CD4-positive, alpha-beta T cell treated with Interleukin-1 beta for 1 hour (primary cell): ENCODE measurements around the gene SLC44A1.

Source experiments
- DNase-seq, 2 donors: peaks; one replicate each; pipeline ENCODE4 v3.0.0-alpha.2; 2020 to 2022

Gene SLC44A1

DNA sequence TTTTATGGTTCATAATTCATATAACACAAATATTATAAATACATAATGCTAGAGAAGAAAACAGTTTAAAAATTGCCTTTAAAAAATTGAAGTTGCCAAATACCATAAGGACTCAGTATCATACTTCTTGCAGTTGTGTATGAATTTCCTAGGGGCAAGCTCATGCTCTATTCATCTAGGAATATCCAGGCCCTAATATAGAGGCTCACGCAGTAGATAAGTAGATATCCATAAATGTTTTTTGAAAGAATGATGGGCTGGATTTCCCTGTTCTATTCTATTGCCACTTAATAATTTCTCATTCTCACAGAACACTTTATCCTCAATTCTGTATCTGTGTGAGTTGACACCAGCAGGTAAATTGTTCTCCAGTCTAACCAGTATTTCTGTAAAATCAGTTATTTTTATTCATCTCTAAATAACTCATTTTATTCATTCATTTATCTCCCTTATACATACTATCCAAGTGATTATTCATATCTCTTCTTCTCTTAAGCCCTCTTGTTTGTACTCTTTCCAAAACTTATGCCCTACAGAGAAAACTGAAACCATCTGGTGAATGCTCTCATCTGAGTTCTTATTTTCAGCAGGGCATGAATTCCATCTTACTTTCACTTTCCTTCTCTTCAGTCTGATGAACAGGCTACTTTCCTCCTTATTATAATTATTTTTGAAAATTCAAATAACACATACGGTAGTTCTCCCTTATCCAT lies 97.1 kb downstream of the SLC44A1 start:
- DNase-seq = no peak

DNA sequence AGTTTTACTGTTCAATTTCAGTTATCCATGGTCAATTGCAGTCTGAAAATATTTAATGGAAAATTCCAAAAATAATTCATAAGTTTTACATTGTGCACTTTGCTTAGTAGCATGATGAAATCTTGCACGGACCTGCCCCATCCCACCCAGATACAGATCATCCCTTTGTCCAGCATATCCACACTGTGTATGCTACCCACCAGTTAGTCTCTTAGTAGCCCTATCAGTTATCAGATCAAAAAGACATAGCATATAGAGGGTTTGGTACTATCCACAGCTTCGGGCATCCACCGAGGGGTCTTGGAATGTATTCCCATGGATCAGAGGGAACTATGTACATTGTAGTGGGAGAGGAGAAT lies 97.7 kb downstream of the SLC44A1 start:
- no peak for DNase-seq

DNA sequence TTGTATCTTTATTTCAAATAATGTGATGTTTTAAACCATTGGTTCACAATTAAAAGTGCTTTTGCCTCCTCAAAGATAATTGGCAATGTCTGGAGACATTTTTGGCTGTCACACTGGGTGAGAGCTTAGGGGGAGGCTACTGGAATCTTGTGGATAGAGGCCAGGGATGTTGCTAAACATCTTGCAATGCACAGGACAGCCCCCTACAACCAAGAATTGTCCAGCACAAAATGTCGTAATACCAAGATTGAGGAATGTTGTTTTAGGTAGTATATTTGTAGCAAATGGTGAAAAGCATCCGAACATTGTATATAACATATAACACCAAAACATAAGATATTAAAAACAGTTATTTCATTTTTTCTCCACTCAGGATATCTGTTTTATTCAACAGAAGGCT lies 99.8 kb downstream of the SLC44A1 start:
- no peak for DNase-seq

DNA sequence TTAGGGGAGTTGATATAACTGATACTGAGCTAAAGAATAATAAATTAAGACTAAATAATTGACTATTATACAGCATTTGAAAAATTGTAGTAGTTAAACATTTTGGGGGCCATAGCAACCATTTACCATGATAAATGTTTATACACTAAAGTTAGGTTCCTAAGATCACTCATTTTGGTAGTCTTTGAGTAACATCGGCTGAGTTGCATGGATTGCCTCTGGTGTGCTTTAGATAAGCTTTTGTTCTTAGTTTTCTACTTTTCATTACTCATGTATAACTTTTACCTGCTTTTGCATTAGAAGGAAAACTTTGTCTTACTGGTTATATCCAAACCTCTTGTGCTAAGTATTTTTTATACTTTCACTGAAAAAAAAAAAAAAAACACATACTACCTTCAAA lies 101.2 kb downstream of the SLC44A1 start:
- DNase-seq = no peak

DNA sequence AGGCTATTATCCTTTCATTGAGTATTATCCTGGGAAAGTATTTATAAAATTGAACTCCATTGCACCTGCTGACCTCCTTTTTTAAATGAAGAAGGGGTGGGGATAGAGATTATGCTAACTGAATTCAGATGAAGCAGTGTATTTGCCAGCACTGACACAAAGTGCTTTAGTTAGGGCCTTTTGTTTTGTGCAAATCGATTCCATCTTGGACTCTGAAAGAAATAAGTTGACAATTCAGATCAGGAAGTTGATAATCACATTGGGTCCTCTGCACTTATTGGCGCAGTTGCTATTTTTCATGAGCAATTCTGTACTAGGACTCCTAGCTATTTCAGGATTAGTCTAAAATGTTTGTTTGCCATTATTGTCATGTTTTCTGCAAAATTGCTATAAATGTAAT lies 101.8 kb downstream of the SLC44A1 start:
- DNase-seq = no peak

DNA sequence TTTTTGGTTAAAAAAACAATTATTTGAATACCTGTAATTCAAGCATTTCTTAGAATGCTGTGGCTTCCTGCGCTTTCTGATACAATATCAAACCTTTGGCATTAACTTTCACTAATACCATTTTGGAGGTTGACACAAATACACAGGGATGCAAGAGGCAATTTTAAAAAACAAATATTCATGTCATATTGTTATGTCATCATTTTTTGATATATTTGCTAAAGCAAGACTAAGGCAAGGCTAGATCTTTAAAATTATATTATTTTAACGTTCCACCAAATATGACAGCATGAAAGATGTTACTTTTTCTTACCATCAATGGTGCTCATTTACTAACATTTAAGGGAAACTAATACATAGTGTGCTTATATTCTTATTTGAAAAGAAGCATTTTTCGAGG lies 110.0 kb downstream of the SLC44A1 start:
- DNase-seq = no peak

DNA sequence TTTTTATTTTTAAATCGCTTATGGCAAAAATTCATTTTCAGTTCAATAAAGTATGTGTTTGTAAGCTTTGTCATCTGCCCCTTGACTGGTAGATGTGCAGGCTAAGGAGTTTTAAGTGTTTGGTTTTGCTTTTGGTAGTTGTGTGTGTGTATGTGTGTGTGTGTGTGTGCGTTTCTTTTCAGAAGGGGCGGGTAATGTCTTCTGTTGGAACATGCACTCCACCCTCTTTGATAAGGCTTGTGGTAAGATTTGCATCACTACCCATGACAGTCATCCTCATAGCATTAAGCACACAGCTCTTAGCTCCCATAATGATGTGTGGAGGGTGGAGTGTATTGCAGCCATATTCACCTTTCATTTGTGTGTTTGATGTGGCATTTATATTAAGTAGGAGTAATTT lies 111.3 kb downstream of the SLC44A1 start:
- DNase-seq = peak; percentile 9 to 21

DNA sequence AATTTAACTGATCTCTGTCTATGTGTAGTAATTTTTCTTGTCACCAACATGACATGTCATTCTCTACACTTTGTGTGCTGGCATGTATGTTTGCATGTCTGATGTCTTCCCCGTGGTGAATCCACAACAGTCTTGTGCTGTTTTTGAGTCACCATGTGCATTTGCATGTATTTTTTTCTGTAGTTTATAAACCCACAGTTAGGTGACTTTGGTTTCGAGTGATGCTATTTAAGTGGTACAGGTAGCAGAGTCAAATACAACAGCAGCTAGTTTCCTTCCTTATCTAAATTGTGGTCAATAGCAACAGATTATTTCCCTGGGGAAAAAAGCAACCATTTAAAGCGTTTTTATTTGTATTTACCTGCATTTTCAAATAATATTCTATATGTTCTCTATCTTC lies 113.5 kb downstream of the SLC44A1 start:
- DNase-seq = no peak

DNA sequence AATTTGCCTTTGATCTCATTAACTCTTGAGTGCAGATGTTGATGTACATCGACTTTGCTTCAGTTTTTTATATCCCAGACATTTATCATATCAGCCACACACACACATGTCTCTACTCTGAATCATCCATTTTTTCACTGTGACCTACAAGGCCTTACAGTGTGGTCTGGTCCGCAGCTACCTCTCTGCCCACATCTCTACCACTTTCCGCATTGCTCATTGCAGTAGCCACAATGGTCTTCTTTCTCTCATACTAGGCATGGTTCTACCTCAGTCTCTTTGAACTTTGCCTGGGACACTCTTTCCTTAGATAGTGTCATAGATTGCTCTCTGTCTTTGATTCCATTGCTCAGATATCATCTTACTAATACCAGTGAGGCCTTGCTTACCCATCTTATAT lies 115.4 kb downstream of the SLC44A1 start:
- no peak for DNase-seq

DNA sequence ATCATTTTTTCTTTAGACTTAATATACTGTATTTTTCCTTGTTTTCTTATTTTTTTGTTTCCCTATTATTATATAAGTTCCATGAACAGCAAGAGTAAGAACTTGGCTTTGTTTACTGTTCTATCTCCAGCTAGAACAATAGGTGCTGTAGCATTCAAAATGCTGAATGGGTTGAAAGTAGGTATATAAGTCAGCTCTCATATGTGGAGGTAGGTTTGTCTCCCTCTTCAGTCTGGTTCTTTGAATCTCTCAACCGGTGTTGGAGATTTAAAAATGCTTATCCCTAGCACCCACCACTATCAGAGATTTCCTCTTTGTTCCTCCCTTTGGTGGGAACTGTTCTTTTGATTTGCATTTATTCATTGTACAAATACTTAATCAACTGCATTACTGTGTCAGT lies 115.9 kb downstream of the SLC44A1 start:
- DNase-seq = no peak

DNA sequence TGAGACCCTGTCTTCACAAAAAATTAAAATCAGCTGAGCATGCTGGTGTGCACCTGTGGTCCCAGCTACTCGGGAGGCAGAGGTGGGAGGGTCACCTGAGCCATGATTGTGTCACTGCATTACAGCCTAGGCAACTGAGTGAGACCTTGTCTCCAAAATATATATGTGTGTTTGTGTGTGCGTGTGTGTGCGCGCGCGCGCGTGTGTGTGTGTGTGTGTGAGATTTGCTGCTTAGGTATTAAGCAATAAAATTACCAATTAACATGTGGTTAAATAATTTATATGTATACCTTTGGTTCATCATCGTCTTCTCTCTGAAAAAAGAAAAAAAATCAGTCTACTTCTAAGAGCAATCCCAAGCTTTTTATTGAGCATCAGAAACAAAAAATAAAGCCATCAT lies 117.4 kb downstream of the SLC44A1 start:
- DNase-seq = no peak

DNA sequence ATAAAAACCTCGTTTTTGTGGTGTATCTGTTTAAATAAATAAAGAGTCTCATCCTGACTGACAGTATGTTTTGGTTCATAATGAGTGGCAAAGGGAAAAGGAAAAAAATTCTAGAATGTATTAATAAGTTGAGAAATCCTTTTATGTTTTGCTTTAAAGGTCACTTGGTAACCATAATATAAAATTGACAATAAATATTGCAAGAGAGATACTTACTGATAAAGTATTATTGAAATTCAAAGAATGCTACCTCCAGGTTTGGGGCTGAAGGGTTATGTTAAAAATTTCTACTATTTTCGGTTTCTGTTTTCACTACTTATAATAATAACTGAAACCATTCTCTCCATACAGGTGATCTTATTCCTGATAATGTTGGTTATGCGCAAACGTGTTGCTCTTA lies 118.0 kb downstream of the SLC44A1 start:
- no peak for DNase-seq

DNA sequence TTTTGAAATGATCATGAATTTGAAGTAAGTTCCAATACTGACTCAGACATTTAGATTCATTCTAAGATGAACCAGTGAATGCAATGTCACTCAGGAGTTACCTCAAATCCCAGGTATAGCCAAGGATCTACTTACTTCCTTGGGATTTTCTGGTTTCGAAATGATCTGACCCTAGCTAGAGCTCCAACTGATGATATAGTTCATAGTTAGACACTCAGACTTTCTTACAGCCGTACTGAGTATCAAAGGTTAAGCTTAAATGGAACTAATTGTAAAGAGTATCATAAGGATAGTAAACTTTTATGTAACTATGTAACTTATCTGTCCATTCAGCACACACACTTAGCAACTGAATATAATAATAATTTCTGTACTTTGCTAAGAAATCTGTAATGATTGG lies 119.4 kb downstream of the SLC44A1 start:
- DNase-seq = no peak

DNA sequence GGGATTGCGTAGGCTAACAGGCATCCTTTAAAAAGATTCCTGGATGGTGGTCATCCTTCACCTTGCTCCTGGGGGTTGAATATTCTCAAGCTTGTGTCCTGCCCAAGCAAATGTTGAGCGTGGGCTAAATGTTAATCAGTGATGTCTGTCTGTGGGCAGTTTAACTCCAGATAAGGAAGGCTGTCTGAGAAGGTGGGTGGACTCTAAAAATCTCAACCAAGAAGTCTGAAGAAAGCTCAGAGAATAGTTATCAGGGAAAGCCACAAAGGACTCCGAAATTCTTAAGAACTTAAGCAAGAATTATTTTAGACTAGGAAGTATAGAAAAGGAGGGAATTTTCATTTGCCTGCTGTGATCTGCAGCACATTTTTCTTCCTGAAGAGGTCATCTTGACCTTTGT lies 125.5 kb downstream of the SLC44A1 start:
- no peak for DNase-seq

DNA sequence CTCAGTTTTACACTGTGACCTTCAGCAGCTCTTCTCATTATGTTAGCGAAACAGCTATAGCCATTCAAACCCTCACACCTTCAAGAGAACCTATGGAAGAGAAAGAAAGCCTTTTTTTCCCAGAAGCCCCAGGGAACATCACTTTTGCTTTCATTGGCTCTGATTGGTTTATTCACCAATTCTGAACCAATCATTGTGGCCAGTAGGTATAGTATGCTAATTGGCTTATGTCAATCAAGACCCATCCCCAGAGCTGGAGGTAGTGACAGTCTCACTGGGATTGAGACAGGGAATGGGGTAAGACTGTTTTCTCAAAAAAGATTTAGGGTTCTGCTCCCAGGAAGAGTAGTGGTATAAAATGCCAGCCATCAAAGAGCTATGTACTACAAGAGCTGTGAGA lies 129.3 kb downstream of the SLC44A1 start:
- DNase-seq = no peak

DNA sequence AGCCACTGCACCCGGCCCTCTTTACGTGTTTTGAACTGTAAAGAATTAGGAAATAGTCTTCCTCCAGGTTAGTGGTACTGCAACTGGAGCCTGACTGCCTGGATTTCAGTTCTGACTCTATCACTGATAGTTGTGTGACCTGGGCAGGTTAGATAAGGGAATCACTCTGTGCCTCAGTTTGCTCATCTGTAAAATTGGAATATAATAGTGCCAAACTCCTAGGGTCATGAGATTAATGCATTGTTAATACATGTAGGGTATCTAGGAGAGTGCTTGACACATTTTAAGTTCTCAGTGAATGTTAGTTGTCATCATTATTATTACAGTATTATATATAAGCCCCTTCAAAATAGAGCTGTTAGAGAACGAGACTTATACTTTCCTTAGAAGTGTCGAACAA lies 130.9 kb downstream of the SLC44A1 start:
- no peak for DNase-seq

DNA sequence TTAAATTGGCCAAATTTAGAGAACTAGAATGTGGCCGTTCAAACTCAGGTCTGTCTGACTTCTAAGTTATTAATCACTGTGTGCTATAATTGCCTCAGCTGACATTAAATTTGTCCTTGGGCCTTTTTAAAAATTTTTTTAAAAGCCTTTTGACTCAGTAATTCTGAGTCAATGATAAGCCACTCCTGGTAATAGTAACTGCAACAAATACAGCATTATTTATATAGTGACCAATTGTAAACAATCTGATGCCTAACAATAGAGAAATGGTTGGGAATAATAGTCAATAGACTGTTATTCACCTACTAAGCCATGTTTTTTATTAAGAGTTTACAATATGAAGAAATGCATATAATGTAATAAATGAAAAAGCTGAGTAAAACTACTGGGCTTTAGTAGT lies 132.4 kb downstream of the SLC44A1 start:
- DNase-seq = no peak

DNA sequence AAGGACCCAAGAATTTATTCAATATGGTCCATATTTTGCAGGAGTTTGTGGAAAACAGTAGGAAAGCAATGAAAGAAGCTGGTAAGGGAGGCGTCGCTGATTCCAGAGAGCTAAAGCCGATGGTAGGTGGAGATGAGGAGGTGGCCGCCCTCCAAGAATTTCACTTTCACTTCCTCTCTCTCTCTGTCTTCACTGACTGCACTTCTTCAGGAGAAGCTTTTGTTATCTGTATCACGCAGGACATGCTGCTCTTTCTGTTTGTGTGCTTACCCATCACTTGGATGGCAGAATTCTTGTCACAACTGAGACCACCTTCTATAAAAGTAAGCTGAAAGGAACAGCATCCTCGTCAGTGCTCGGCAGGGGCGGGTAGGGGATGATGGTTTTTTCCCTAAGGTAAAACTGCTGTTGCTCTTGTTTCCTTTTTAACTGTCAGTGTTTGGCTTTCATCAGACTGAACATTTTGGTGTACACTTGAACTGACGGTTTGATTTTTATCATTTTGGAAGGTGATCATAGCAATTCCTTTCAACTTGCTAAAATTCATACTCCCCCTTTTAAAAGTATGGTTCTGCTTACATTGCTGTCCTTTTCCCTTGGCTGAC lies 141.0 kb downstream of the SLC44A1 start:
- peak; percentile 19 to 26 for DNase-seq

DNA sequence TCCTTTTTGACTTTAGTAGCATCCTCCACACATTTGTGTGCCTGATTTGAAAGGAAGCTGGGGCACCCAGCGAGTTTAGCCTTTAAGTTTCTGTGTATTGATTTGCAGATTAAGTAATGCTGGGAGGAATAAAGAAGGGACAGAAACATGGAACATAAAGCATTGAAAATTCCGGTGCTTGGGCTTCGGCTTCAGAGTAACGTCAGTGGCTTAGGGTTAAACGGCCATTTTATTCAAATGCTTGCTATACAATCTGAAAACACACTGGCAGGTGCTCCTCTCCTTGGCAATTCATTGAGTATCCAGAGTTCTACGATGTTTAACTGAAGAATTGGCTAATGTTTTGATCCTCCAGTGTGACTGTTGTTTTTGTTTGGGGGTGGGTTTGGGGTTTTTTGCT lies 145.3 kb downstream of the SLC44A1 start:
- no peak for DNase-seq

DNA sequence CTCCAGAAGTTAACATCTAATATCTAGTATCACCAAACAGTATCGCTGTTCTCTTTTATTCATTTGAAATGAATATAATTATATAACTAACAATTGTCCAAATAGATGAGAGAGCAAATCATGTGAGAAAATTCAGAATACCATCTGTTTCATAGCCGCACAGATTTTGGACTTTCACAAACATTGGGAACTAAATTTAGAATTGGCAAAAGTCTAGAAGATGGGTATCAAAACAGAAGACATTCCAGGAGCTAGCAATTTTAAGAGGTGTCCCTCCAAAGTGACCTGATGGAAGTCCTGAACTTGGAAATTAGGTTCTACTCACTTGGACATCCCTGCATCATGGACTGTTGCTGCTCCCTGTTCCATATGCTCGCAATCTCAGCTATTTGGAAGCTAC lies 146.4 kb downstream of the SLC44A1 start:
- no peak for DNase-seq

DNA sequence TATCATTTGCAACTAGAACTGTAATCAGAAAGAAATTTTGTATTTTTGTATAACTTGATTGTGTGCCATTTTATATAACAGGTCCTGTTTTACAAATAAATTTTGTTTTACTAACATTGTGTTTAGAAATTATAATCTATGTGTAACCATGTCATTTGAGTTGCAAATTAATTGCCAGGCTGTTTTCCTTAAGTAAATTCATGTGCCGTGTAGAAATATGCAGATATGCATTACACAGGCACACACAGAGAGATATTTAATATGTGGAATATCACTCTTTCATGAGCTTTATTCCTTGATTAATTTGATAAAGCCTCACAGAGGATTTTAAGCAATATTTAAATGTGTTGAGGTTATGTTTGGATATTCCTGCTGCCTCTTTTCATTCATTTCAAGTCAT lies 146.8 kb downstream of the SLC44A1 start:
- DNase-seq = no peak

DNA sequence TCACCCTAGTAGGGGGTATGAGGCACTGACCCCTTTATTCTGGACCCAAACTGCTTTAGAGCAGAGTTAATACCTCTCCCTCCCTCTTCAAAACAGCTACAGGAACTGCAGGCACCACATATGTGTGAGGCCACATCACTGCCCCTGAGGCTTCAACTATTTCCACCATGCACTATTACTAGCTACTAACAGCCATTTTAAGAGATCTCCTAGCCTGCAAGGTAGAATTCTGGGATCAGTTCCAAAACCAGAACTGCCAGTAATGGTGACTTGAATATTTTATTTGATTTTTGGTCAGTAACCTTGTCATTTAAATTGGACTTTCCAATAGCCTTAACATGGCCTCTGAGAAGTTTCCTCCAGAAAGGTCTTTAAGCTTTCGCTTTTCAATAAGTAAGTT lies 148.1 kb downstream of the SLC44A1 start:
- DNase-seq = no peak

DNA sequence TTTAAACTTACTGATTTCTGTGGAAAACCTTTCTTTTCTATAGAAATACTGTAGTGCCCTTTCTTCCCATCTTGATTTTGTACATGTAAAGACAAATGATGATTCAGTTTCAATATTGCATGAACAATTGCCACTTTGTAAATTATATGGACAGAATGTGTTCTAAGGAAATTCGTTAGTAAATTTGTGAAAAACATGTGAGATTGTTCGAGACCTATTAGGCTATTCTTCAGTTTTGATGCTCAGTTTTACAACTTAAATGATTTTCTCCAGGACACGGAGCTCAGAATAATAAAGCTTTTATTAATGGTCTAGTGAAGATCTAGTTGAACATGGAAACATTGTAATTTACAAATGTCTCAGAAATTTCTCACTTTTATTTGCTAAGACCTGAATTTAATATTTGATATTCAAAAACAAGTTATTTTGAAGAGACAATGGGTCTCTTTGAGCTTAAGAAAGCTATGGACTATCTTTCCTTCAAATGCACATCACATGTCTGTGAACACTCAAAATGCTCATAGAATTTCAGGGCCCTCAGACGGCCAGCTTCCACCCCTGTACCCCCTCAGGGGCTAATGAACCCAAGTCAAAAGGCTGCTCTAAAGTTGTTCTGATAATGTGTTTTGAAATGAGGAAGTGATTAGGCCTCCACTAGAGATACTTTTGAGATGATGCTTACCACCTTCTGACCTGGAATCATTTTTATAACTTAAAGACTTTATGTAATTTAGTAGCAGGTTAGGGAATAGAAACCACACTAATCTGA lies 149.3 kb downstream of the SLC44A1 start:
- DNase-seq = no peak

DNA sequence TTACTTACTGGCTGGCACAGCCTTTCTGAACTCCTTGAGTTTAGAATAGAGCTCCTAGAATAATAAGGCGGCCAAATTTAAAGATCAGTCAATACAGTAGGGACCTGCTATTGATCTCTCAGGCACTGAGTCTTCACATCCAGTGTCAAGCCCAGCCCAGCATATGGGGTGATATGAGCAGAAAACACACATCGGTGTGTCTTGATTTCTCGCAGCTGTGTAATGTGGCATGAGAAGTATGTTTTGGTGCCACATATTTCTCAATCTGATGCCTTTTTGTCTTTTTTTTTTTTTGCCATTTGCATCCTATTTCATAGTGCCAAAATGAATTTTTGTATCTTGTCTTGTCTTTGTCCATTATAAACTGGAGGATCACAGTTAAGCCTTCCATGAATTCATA lies 152.0 kb downstream of the SLC44A1 start:
- DNase-seq = no peak

DNA sequence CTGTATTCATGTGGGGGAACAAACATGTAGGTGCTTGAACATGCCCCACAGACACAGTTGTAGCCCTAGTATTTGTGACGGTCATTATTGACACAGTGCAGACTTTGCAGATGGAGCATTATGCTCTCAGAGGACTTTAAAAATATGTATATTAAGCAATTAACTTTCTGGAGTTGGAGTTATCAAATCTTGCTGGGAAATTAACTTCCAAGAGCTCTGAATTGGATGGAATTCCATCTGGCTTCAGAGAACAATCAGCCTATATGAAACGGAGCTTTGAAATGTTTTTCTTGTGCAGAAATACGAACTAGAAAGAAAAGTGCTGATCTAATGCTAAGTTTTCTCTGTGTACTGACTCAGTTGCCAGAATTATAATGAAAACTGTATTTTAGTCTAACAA lies 152.4 kb downstream of the SLC44A1 start:
- DNase-seq = no peak
